Measurements from ENCODE around the gene KCNN4. TPM values are rescaled to one million over a fixed set of nuclear protein-coding genes. Genes with fewer than 3 reads are reported as not detected.

KCNN4 gene
- polyA plus RNA-seq, 1 donor from 2014 or later = not detected

- Histone ChIP-seq H3K9ac (ENCODE audit: low read length) (no peak overlapping the region), H3K4me2 (ENCODE audit: low read length) (no peak overlapping the region), H3K27ac (ENCODE audit: low read length) (no peak overlapping the region), H3K27me3 (ENCODE audit: insufficient read depth, low read depth, low read length) (peaks cover 3% of the 10 kb centered on the region), H2AFZ (ENCODE audit: low read depth, low read length) (no peak overlapping the region), H3K9me2 (ENCODE audit: insufficient read depth, low read length) (no peaks in the 10 kb centered on the region), H3K9me3 (ENCODE audit: low read length) (no peaks in the 10 kb centered on the region), H3K79me2 (replicated peaks; ENCODE audit: insufficient read depth, low read length) (no peaks in the 10 kb centered on the region), H3K36me3 (ENCODE audit: insufficient read depth, low read length) (no peaks in the 10 kb centered on the region), H3F3A (ENCODE audit: insufficient read depth, low read length, poor library complexity, severe bottlenecking) (no peaks in the 10 kb centered on the region), H4K20me1 (ENCODE audit: insufficient read depth) (no peaks in the 10 kb centered on the region), H3K4me3 (ENCODE audit: low read length) (no peak overlapping the region)
- no peak for TF ChIP-seq REST (IDR thresholded peaks at IDR 0.05; ENCODE audit: borderline replicate concordance)
- TF ChIP-seq CTCF (IDR thresholded peaks at IDR 0.05; ENCODE audit: poor library complexity, severe bottlenecking) = no peak
- no peak for TF ChIP-seq EP300 (conservative IDR thresholded peaks at IDR 0.05; ENCODE audit: poor library complexity, severe bottlenecking)
- TF ChIP-seq TAF1 (IDR thresholded peaks at IDR 0.05; ENCODE audit: low read depth) = no peak
- no peak for TF ChIP-seq EZH2 (IDR thresholded peaks at IDR 0.05; ENCODE audit: borderline replicate concordance, insufficient read depth, low read length, poor library complexity, severe bottlenecking)
- TF ChIP-seq SMC3 (conservative IDR thresholded peaks at IDR 0.05; ENCODE audit: poor library complexity) = no peak
- no peak for TF ChIP-seq RAD21 (conservative IDR thresholded peaks at IDR 0.05)
- no peak for TF ChIP-seq MXI1 (conservative IDR thresholded peaks at IDR 0.05; ENCODE audit: poor library complexity, severe bottlenecking)
- no peak for TF ChIP-seq POLR2AphosphoS5 (IDR thresholded peaks at IDR 0.05)
Measured at GRCh38 chr19:43767316-43767715, 13.5 kb downstream of the KCNN4 start.

GRCh38 chr19:43766755-43767043 is 14.1 kb downstream of the KCNN4 start:
- Histone ChIP-seq H4K20me1 (ENCODE audit: insufficient read depth) (no peaks in the 10 kb centered on the region), H3K4me2 (ENCODE audit: low read length) (no peak overlapping the region), H3K36me3 (ENCODE audit: insufficient read depth, low read length) (no peaks in the 10 kb centered on the region), H3K9me3 (ENCODE audit: low read length) (no peaks in the 10 kb centered on the region), H3K27ac (ENCODE audit: low read length) (no peak overlapping the region), H3K79me2 (replicated peaks; ENCODE audit: insufficient read depth, low read length) (no peaks in the 10 kb centered on the region), H3K4me3 (ENCODE audit: low read length) (no peak overlapping the region), H3K9ac (ENCODE audit: low read length) (no peak overlapping the region), H2AFZ (ENCODE audit: low read depth, low read length) (no peak overlapping the region), H3K27me3 (ENCODE audit: insufficient read depth, low read depth, low read length) (no peaks in the 10 kb centered on the region), H3F3A (ENCODE audit: insufficient read depth, low read length, poor library complexity, severe bottlenecking) (no peaks in the 10 kb centered on the region), H3K9me2 (ENCODE audit: insufficient read depth, low read length) (no peaks in the 10 kb centered on the region)
- TF ChIP-seq RAD21 (conservative IDR thresholded peaks at IDR 0.05) (no peak), CTCF (IDR thresholded peaks at IDR 0.05; ENCODE audit: poor library complexity, severe bottlenecking) (no peak), TAF1 (IDR thresholded peaks at IDR 0.05; ENCODE audit: low read depth) (no peak), SMC3 (conservative IDR thresholded peaks at IDR 0.05; ENCODE audit: poor library complexity) (no peak), EP300 (conservative IDR thresholded peaks at IDR 0.05; ENCODE audit: poor library complexity, severe bottlenecking) (no peak), MXI1 (conservative IDR thresholded peaks at IDR 0.05; ENCODE audit: poor library complexity, severe bottlenecking) (no peak), POLR2AphosphoS5 (IDR thresholded peaks at IDR 0.05) (no peak), REST (IDR thresholded peaks at IDR 0.05; ENCODE audit: borderline replicate concordance) (no peak), EZH2 (IDR thresholded peaks at IDR 0.05; ENCODE audit: borderline replicate concordance, insufficient read depth, low read length, poor library complexity, severe bottlenecking) (no peak)

Measured in neural cell (in vitro differentiated cells).